GM12872 (cell line): ENCODE data around the gene MDGA2.

Experiments used
- CTCF ChIP-seq: IDR thresholded peaks from 3 replicates; pipeline ENCODE4 v1.5.1; 2011; ENCODE audit warnings: low read depth, mild to moderate bottlenecking, low read length, moderate library complexity; ENCODE audit not compliant: insufficient read depth

The MDGA2 gene

GRCh38 chr14:47524524-47524923 lies 150.9 kb downstream of the MDGA2 start:
- no peak for TF ChIP-seq CTCF

DNA sequence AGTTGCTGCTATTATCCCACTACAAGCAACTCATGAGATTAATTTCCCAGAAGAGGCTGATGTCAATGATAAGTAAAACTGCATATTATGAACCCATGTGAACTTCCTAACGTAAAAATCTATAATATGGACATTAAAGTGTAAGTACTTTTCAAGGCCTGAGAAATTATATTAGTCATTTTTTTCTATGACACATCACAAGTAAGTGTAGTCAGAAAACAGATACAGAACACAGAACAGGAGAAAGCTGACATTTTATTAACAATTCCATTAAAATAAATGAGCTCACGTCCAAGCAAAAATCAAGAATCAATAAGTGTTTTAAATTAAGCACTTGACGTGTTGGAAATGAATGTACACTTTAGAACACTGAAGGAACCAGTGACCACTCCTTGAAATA lies 155.0 kb downstream of the MDGA2 start:
- TF ChIP-seq CTCF, result no peak

DNA sequence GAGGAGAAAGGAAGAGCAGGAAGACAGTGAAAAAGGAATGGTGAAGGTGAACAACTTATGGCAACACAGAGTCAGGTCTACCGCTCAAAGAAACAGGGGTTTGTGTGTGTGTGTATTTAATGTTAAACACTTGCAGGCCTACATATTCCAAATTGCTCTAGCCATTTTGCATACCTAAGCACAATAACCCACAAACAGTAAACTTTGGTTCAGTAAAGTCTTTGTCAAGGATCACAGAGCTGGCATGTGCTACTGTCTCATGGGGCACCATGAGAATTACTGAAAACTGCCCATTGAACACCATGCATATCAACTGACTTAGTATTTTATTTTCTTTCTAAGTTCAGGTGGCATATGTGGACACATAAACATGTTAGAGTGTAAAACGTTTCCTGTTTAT lies 163.6 kb downstream of the MDGA2 start:
- TF ChIP-seq CTCF, result no peak

- TF ChIP-seq CTCF, result no peak
Observed at GRCh38 chr14:47509957-47510356, 165.4 kb downstream of the MDGA2 start.

DNA sequence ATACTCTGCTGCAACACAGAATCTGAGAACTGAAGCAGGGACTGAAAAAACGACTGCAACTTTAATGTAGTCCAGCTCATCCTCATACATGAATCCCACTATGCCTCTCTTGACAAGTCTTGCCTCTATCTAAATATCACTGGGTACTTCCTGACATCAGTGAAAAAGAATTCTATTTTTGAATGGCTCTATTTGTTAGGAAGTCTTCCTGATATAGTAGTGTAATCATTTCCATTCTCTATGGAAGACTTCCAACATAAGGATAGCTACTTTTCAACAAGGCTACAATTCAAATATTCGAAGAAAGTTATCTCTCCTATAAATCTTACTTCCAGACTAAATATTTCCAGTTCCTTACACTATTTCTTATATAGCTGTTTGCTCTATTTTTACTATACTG lies 167.5 kb downstream of the MDGA2 start:
- TF ChIP-seq CTCF, result no peak

GRCh38 chr14:47500369-47500768 lies 175.0 kb downstream of the MDGA2 start:
- no peak for TF ChIP-seq CTCF

- no peak for TF ChIP-seq CTCF
Observed at GRCh38 chr14:47490766-47491165, 184.6 kb downstream of the MDGA2 start.

- no peak for TF ChIP-seq CTCF
Observed at GRCh38 chr14:47490353-47490752, 185.1 kb downstream of the MDGA2 start.
